Fibroblast of lung (primary cell): Measurements from ENCODE around the gene BBX. TPM values are rescaled to one million over a fixed set of nuclear protein-coding genes. Genes with fewer than 3 reads are reported as not detected.

Experiments used
- DNase-seq, 2 donors: peaks; one replicate each; pipeline versions ENCODE4 v3.0.0 to v3.0.0-alpha.2; 2010; ENCODE audit warnings: low read depth in 2 of 2
- H2AFZ ChIP-seq: 2 replicates; pipeline ENCODE4 v1.5.1; 2012; ENCODE audit warnings: low read length, control low read depth, inconsistent platforms
- H3K27ac ChIP-seq: 2 replicates; pipeline ENCODE4 v1.5.1; 2011; ENCODE audit warnings: low read length, control low read depth; ENCODE audit not compliant: insufficient read depth
- H3K27me3 ChIP-seq: 2 replicates; pipeline ENCODE4 v1.5.1; 2011; ENCODE audit warnings: mild to moderate bottlenecking, low read length; ENCODE audit not compliant: control insufficient read depth, insufficient read depth
- H3K36me3 ChIP-seq: 2 replicates; pipeline ENCODE4 v1.5.1; 2011; ENCODE audit warnings: low read length; ENCODE audit not compliant: control insufficient read depth, insufficient read depth
- H3K4me1 ChIP-seq: 2 replicates; pipeline ENCODE4 v1.5.1; 2011; ENCODE audit warnings: low read length; ENCODE audit not compliant: control insufficient read depth, insufficient read depth; ENCODE audit errors: extremely low read depth
- H3K4me2 ChIP-seq: 2 replicates; pipeline ENCODE4 v1.5.1; 2011; ENCODE audit warnings: low read length, control low read depth; ENCODE audit not compliant: insufficient read depth; ENCODE audit errors: extremely low read depth
- H3K4me3 ChIP-seq, 4 experiments: fragments of 200-600 bp in 1 of 4; sonication (generic) in 1 of 4; replicated peaks in 1 of 4; 2 replicates each; pipeline ENCODE4 v1.5.1; 2011 to 2016; ENCODE audit warnings: low read length in 4 of 4, low read depth in 3 of 4, mild to moderate bottlenecking in 3 of 4, control low read depth in 2 of 4, inconsistent platforms in 1 of 4, mixed read lengths in 1 of 4; ENCODE audit not compliant: insufficient read depth in 1 of 4; ENCODE audit errors: control extremely low read depth in 1 of 4
- H3K79me2 ChIP-seq: 2 replicates; pipeline ENCODE4 v1.5.1; 2012; ENCODE audit warnings: mild to moderate bottlenecking, low read length, inconsistent platforms; ENCODE audit not compliant: control insufficient read depth, insufficient read depth
- H3K9ac ChIP-seq: 2 replicates; pipeline ENCODE4 v1.5.1; 2011; ENCODE audit warnings: mild to moderate bottlenecking, low read length, control low read depth; ENCODE audit not compliant: insufficient read depth
- H3K9me3 ChIP-seq: 2 replicates; pipeline ENCODE4 v1.5.1; 2012; ENCODE audit warnings: low read depth, low read length; ENCODE audit not compliant: control insufficient read depth, insufficient read depth
- H4K20me1 ChIP-seq: 2 replicates; pipeline ENCODE4 v1.5.1; 2011; ENCODE audit warnings: low read length; ENCODE audit not compliant: control insufficient read depth, insufficient read depth; ENCODE audit errors: extremely low read depth
- CTCF ChIP-seq, 2 donors: IDR thresholded peaks in 1 of 2; conservative IDR thresholded peaks in 1 of 2; 1 replicate in 1 of 2; 2 replicates in 1 of 2; pipeline ENCODE4 v1.5.1; 2011 to 2012; ENCODE audit warnings: low read length in 2 of 2, control low read depth in 1 of 2, inconsistent platforms in 1 of 2, low read depth in 1 of 2, mild to moderate bottlenecking in 1 of 2
- EZH2 ChIP-seq: IDR thresholded peaks from 2 replicates; pipeline ENCODE4 v1.5.1; 2012; ENCODE audit warnings: low read length, control low read depth, mild to moderate bottlenecking; ENCODE audit errors: missing control alignments
- polyA plus RNA-seq, 2 donors: library from polyadenylated mRNA; depleted of rRNA in 1 of 2; stranded (reverse) in 1 of 2; unstranded in 1 of 2; fragments of >200 nt; gene quantifications; 2 replicates each; pipeline ENCODE4 v1.2.1, GENCODE V29; 2011 to 2012; ENCODE audit warnings: missing spikeins in 1 of 2
- total RNA-seq: library from RNA; depleted of rRNA; stranded (reverse); fragments of >200 nt; gene quantifications from 2 replicates; pipeline ENCODE4 v1.2.1, GENCODE V29; 2014

The BBX gene
- total and polyA plus RNA-seq, 2 donors (not counting 1 experiment from before 2014, with no cell fraction given) = 50.0 to 71.2 TPM

DNA sequence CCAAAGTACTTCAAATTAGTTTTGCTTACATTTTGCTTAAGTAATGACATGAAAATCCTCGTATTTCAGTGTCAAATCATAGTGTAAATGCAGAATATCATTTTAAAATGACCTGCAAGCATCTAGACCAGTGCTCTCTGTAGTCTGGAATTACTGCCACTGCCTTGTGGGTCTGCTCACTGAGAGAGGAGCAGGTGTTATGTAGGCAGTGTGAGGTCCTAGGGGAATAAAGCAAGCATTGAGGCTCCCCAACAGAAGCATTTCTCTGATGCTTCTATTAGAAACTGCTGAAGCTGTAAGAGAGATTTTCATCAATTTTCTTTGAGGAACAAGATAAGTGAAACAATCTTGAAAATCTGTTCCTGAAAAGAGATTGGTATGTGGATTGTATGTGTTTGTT, 253.2 kb downstream of the BBX start:
- no peak for TF ChIP-seq CTCF (conservative IDR thresholded peaks at IDR 0.05 in 1 of 2, IDR thresholded peaks at IDR 0.05 in 1 of 2; ENCODE audit: low read depth in 1 of 2, low read length in 2 of 2)
- H3K36me3 ChIP-seq = no peaks in the 10 kb centered on the region
- no peak for DNase-seq

GRCh38 chr3:107781253-107781652, 258.5 kb downstream of the BBX start:
- H3K4me2 ChIP-seq = no peak overlapping the region
- H3K4me1 ChIP-seq = no peaks in the 10 kb centered on the region
- H3K27me3 ChIP-seq = no peaks in the 10 kb centered on the region
- H3K4me3 ChIP-seq = no peak overlapping the region
- peak in 1 of 2 donors; percentile 9 for DNase-seq
- no peaks in the 10 kb centered on the region for H3K9me3 ChIP-seq
- no peak overlapping the region for H3K27ac ChIP-seq
- no peaks in the 10 kb centered on the region for H4K20me1 ChIP-seq
- H3K9ac ChIP-seq = no peak overlapping the region
- no peaks in the 10 kb centered on the region for H3K79me2 ChIP-seq
- no peak for TF ChIP-seq CTCF (conservative IDR thresholded peaks at IDR 0.05 in 1 of 2, IDR thresholded peaks at IDR 0.05 in 1 of 2; ENCODE audit: low read depth in 1 of 2, low read length in 2 of 2)
- TF ChIP-seq EZH2 = no peak
- H2AFZ ChIP-seq = no peak overlapping the region
- H3K36me3 ChIP-seq = no peaks in the 10 kb centered on the region

More for the DNA sequence above, 253.2 kb downstream of the BBX start:
- Histone ChIP-seq H3K4me3 (no peak overlapping the region), H4K20me1 (no peaks in the 10 kb centered on the region), H3K79me2 (no peaks in the 10 kb centered on the region), H3K27me3 (no peaks in the 10 kb centered on the region), H3K27ac (no peak overlapping the region), H3K9ac (no peak overlapping the region), H3K9me3 (no peaks in the 10 kb centered on the region), H3K4me2 (no peak overlapping the region), H3K4me1 (no peaks in the 10 kb centered on the region), H2AFZ (no peak overlapping the region)

- Histone ChIP-seq H3K4me1 (no peaks in the 10 kb centered on the region), H3K36me3 (no peaks in the 10 kb centered on the region), H3K4me2 (no peak overlapping the region), H3K79me2 (no peaks in the 10 kb centered on the region), H2AFZ (no peak overlapping the region), H3K27me3 (no peaks in the 10 kb centered on the region), H3K9me3 (no peaks in the 10 kb centered on the region), H3K27ac (no peak overlapping the region), H3K9ac (no peak overlapping the region), H4K20me1 (no peaks in the 10 kb centered on the region), H3K4me3 (no peak overlapping the region)
- TF ChIP-seq CTCF (conservative IDR thresholded peaks at IDR 0.05 in 1 of 2, IDR thresholded peaks at IDR 0.05 in 1 of 2; ENCODE audit: low read depth in 1 of 2, low read length in 2 of 2) (no peak), EZH2 (no peak)
- DNase-seq = no peak
Observed at GRCh38 chr3:107782054-107782453, 259.3 kb downstream of the BBX start.
